Cerebellar cortex (tissue), 1 donor: ENCODE data around the gene ECSCR.
"Not testable (repeated sequence)": the region's sequence is repeated elsewhere in the genome, so short reads cannot be mapped to it uniquely, and the experiment has no call there.

ENCODE experiments used
- DNase-seq: peaks from one replicate; pipeline ENCODE4 v3.0.0-alpha.2; 2015; ENCODE audit warnings: low spot score

Gene ECSCR

DNA sequence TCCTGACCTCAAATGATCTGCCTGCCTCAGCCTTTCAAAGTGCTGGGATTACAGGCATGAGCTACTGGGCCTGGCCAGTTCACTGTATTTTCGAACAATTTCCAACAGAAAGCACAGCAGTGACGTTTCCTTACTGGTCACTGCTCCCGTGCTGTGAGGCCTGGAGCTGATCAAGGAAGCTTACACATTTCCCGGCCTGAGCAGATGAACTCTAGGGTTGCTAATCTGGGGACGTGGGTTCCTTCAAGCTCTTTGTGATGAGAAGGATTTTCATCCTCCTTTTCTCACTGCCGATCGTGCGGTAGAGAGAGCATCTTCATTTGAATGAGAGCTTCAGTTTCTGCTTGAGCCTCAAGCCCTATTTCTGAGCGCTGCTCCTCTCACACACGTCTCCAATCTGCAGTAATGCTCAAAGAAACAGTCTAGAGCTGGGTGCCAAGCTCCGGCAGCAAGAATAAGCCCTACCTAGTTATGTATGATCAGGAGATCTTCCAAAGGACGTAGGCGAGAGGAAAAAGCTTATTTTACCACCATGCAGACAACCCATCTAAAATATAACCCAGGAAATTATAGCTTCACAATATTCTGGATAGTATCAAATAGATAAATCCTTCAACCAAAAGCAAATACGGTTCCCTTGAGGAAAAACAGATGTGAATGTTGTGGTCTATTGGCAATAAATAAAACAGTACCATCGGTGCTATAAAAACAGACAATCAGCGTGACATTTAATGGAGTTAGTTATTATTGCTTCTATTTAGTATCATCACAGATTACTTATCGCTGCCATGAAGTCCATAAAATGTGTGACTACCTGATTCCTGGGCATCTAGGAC lies 51.3 kb downstream of the ECSCR start:
- DNase-seq: no peak

DNA sequence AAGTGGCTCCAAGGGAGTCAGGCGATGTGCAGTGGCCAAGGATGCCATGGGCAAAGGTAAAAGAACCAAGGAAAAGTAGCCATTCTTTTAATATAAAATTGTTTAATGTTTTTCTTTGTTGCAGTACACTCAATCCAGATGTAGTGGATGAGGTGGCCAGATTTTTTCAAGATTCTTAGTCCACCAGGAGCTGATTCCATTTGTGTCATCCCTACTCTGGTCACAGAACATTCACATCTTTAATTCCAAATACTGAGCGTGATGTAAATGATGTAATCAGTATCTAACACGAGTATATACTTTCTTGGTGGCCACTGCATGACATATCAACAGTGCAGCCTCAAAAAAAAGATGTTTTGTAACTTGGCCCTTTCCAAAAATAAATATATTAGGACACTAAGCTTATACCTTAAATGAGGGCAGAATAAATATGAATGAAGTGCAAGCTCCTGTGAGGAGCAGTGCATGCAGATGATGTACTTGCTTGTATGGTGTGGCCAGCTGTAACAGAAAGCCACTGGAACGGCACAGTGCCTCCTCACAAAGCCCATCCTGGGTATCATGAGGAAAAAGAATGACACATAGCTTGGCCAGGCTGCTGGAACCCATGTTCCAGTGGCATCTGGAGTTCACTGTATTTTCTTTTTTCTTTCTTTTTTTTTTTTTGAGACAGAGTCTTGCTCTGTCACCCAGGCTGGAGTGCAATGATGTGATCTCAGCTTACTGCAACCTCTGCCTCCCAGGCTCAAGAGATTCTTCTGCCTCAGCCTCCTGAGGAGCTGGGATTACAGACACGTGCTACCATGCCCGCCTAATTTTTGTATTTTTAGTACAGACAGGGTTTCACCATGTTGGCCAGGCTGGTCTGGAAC lies 52.2 kb downstream of the ECSCR start:
- no peak for DNase-seq

DNA sequence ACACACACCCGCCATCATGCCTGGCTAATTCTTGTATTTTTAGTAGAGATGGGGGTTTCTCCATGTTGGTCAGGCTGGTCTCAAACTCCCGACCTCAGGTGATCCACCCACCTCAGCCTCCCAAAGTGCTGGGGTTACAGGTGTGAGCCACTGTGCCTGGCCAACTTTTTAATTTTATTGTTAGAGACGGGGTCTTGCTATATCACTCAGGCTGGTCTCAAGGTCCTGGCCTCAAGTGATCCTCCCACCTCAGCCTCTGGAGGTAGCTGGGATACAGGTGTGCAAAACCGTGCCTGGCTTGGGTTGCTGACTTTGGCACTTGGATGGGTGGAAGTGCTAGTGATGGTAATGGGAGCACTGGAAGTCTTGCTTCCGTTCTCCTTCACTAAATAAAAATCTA lies 53.4 kb downstream of the ECSCR start:
- not testable (repeated sequence) for DNase-seq

DNA sequence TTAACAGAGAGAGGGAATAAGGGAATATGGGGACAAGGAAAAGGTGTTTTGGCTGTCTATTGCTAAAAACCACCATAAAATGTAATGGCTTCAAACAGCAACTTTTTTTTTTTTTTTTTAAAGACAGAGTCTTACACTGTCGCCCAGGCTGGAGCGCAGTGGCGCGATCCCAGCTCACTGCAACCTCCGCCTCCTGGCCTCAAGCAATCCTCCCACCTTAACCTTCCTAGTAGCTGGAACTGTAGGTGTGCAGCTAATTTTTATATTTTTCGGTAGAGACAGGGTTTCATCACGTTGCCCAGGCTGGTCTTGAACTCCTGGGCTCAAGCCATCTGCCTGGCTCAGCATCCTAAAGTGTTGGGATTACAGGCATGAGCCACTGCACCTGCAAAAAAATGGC lies 54.4 kb downstream of the ECSCR start:
- no peak for DNase-seq

DNA sequence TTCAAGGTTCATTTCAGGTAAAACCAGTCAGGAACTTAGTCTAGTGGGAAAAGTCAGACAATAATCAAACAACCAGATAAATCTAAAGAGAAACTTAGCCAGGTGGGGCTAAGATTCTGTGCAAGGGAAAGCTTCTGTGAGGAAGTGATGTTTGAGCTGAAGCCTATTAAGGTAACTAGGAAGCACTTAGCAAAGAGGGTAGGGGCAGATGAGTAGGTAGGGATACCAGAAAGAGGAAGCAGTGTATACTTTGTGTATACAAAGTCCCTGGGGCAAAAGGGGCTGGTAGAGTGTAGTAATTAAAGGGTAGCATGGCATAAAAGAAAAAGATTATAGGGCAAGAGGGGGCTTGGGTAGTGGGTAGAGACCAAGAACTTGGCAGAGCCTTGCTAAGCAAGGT lies 55.0 kb downstream of the ECSCR start:
- no peak for DNase-seq

DNA sequence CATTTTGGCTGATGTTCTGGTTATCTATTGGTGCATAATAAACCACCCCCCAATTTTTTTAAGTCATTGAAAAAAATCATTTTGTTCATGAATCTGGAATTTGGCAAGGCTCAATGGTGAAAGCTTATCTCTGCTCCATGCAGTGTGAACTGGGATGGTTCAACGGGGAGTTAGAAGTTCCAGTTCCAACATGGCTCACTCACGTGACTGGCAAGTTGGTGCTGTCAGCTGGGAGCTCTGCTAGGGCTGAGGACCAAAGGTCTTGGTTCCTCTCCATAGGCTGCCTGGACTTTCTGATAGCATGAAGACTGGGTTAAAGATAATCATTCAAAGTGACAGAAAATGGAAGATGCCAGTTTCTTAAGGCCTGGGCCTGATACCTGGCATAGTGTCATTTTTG lies 55.6 kb downstream of the ECSCR start:
- no peak for DNase-seq

DNA sequence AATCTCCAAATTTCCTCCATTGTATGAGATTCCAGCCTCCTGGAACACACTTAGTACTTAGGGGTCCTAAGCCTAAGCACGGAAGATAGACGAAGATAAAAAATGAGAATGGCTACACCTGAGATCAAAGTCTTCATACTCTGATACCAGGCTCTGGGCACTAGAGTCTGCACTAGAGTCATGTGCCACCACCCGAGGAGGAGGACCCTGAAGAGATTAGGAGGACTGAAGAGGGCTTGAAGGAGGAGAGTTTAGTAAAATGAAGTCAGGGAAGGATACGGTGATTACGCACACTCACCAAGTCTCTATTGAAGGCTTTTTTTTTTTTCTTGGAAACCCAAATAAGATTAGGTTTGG lies 58.1 kb downstream of the ECSCR start:
- DNase-seq: no peak

DNA sequence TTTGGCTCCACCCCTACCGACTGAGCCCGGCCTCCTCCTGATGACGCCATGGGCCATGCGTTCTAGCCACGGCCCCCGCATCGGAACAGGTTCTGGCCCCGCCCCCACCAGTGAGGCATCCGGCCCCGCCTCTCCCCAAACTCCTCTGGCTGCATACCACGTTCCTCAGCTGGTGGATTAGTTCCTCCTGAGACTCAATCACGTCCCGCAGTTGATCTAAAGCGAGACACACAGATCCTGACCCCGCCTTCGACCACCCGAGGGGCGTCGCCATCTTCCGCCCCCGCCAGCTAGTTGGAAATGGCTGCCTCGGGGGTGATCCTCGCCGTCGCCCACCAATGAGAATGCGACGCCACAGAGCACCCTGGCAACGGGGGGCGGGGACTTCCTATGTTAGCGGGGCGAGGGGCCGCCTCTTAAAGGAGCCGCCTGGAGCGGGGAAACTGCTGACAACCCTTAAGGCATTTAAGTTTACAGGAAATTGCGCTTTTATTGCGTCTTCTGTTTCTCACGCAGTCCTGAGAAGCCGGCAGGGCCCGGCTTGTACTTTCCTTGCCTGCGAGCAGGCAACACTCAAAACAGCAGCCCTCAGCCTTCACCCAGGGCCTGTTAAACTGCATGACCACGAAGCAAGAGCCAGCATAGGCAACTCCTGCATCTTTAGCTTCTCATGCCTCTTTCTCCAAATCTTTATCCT lies 58.6 kb downstream of the ECSCR start, which contains the start of gene SPATA24:
SPATA24 (minus strand) TSS at position 303 of the 697 bp plus-strand sequence; CDS start at position 274, 29 bp downstream.
- peak; percentile 98 for DNase-seq

DNA sequence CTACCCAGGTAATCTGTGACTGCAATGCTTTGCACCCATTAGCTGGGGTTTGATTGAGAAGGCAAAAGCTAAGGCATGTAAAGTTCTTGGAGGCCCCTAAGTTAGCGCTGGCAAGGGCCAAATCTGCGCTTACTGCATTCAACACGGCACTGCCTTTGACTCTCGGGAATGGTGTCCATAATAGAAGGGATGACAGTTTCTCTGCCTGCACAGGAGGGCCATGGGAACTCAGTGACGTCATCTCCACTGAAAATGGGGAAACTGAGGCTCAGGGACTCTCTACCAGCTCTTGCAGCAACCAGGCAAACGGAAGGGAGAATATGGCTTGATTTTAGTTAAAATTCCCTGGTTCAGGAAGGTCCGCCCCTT lies 59.1 kb downstream of the ECSCR start:
- DNase-seq: no peak

DNA sequence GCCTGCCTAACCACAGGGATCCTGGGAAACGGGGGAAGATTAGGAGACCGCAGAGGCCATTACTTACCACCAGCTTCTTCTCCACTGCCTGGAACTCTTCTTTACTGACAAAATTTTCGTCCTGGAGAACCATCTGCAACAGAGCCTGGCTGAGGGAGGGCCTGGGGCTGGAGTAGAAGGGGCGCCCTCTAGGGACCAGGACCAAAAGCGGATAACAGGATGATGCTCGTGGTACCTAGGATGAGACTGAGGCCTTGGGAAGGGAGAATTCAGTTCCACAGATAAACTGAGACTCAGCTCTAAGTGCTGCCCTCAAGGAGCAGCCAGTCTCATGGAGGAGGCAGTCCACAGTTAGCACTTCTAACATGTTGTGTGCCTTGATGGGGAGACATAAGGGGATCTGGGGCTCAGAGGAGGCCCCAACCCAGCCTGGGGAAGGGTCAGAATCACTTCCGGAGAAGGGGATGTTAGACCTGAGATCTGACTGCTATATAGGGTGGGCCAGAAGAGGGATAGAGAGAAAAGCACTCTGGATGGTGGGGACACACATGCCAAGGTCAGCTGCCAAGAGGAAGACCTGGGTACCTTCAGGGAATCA lies 59.9 kb downstream of the ECSCR start:
- peak; percentile 42 for DNase-seq

DNA sequence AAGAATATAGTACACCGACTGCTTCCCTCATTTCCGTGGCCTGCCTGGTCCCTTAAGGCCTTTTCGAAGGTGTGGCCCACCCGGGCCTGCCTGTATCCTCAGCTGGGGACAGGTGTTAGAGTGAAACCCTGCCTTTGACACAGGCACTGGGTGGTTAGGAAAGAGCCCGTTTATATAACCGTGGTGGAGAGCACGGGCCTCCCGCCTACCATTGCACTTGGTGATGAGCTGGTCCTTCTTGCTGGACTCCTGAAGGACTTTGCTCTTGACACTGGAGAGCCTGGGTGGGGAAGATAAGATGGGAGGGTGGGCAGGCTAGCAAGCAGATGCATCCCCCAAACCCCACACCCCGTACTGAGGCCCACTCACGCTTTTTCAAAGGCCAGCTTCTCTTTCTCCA lies 61.0 kb downstream of the ECSCR start:
- DNase-seq: no peak

DNA sequence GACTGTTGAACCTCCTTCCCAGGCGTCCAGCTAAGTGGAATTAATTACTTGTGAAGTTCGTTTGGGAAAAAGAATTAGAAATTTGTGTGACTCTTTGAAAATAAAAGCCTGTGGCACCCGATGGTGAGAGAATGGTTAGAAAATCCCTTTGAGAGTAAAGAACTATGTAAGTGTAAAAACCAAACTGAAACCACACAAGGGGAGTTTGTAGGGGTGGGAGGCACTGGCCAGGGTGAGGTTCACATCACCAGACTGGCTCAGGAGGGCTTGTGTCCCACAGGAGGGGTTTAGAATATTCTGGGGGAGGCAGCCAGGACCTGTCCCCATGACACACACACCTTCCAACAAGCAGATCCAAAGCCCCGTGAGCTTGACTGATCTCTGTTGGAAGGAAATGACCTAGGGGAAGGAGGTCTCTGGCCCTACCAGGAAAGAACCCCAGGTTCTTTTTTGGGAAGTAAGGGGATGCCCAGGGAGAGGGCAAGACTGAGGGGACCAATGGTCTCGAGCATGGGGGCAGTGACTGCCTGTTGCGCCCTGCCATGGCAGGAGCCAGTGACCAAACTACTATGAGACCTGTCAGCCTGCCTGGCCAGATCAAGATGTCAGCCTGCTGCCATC lies 62.9 kb downstream of the ECSCR start:
- no peak for DNase-seq
